ENCODE data around the gene KNTC1. TPM values are rescaled to one million over a fixed set of nuclear protein-coding genes. Genes with fewer than 3 reads are reported as not detected.
A peak's percentile ranks its signal among the peaks of the same experiment; 100 is the strongest.
"Not testable (repeated sequence)": the region's sequence is repeated elsewhere in the genome, so short reads cannot be mapped to it uniquely, and the experiment has no call there.

Gene KNTC1
- total RNA-seq, 1 experiment from 2014 or later = 71.3 TPM

DNA sequence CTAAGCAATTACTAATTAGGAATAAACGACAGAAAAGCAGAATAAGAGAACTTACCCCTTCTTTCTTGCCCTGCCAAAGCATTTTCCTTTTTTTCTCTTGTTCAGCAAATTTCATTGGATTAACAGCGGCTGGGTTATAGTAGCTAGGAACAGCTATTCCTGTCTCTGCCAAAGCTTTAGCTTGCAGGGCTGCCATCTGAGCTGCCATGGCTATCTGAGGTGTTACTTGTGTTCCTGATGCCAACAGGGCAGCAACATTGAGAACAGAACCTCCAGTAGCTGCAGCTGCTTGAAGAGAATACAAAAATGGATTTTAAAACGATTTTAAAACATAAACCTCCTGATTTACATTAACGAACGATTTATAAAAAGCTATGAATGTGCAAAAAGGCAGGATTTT, 18.9 kb upstream of the KNTC1 start:
- H3K4me2 ChIP-seq (ENCODE audit: insufficient read depth, insufficient read length, low read length) = no peak overlapping the region
- Mint-ChIP-seq H3K36me3 (ENCODE audit: insufficient read depth in 1 of 3, low read depth in 3 of 3) (peaks cover 58 to 90% (median 82%) of the 10 kb centered on the region in 3 experiments; a peak in 6 of 7 replicates), H3K4me3 (no peak overlapping the region), H3K9me3 (no peaks in the 10 kb centered on the region), H3K27ac (peak overlapping the region in 1 of 3 experiments; percentile 59; a peak in 1 of 7 replicates), H3K27me3 (ENCODE audit: low read depth) (no peaks in the 10 kb centered on the region), H3K4me1 (no peaks in the 10 kb centered on the region)
- no peak for TF ChIP-seq CTCF (conservative IDR thresholded peaks at IDR 0.05)
- H2BK20ac ChIP-seq (ENCODE audit: low read depth, low read length, poor library complexity, severe bottlenecking) = no peak overlapping the region
- H3K9me3 ChIP-seq (ENCODE audit: control insufficient read depth, low read depth, low read length) = no peaks in the 10 kb centered on the region
- H4K5ac ChIP-seq (ENCODE audit: insufficient read length, low read depth, low read length) = no peak overlapping the region
- H2AK5ac ChIP-seq (ENCODE audit: insufficient read length, low read length) = no peak overlapping the region
- H2BK120ac ChIP-seq (ENCODE audit: low read depth, low read length, poor library complexity, severe bottlenecking) = no peak overlapping the region
- no peak overlapping the region for H3T11ph ChIP-seq (ENCODE audit: low read length)
- no peaks in the 10 kb centered on the region for H3K27me3 ChIP-seq (ENCODE audit: insufficient read depth, low read length)
- no peak overlapping the region for H3K9ac ChIP-seq (ENCODE audit: extremely low read depth, insufficient read length, low read length)
- no CpG with 5 or more reads among the region's 5 CpGs for WGBS (ENCODE audit: extremely low coverage, insufficient read length, low lambda C conversion rate)
- no peak overlapping the region for H2AFZ ChIP-seq (ENCODE audit: low read length)
- H2BK15ac ChIP-seq (ENCODE audit: low read depth, low read length) = no peak overlapping the region
- no peak for DNase-seq
- no peak overlapping the region for H3K27ac ChIP-seq (ENCODE audit: insufficient read length, low read depth, low read length)
- H3K18ac ChIP-seq (ENCODE audit: insufficient read length, low read depth, low read length) = no peak overlapping the region
- H4K20me1 ChIP-seq (ENCODE audit: control insufficient read depth, insufficient read depth, insufficient read length) = no peaks in the 10 kb centered on the region
- no peaks in the 10 kb centered on the region for H3K79me2 ChIP-seq (ENCODE audit: insufficient read depth, low read length)
- no peaks in the 10 kb centered on the region for H3K4me1 ChIP-seq (ENCODE audit: insufficient read depth, low read length)
- H3K23ac ChIP-seq (ENCODE audit: insufficient read length, low read depth, low read length) = no peak overlapping the region
- no peaks in the 10 kb centered on the region for H3K23me2 ChIP-seq (ENCODE audit: insufficient read length, low read depth, low read length, poor library complexity, severe bottlenecking)
- H3K14ac ChIP-seq (ENCODE audit: insufficient read depth, low read length) = no peak overlapping the region
- no peak overlapping the region for H3K56ac ChIP-seq (ENCODE audit: insufficient read length, low read depth, low read length)
- H3K4ac ChIP-seq (ENCODE audit: low read depth, low read length) = no peak overlapping the region
- no peak overlapping the region for H4K91ac ChIP-seq (ENCODE audit: insufficient read length, low read depth, low read length)
- H2BK5ac ChIP-seq (ENCODE audit: insufficient read length, low read length) = no peak overlapping the region
- no peak overlapping the region for H4K8ac ChIP-seq (replicated peaks; ENCODE audit: insufficient read length, low read depth, low read length)
- no peak overlapping the region for H2BK12ac ChIP-seq (ENCODE audit: insufficient read length, low read depth, low read length)
- no peaks in the 10 kb centered on the region for H3K79me1 ChIP-seq (ENCODE audit: insufficient read depth, low read depth, low read length, poor library complexity, severe bottlenecking)

GRCh38 chr12:122513028-122513427, 14.0 kb upstream of the KNTC1 start:
- not testable (repeated sequence) for H3K79me1 ChIP-seq (ENCODE audit: insufficient read depth, low read depth, low read length, poor library complexity, severe bottlenecking); DNase-seq; H3K14ac ChIP-seq (ENCODE audit: insufficient read depth, low read length); H3K23ac ChIP-seq (ENCODE audit: insufficient read length, low read depth, low read length); H3K9me3 Mint-ChIP-seq; H4K91ac ChIP-seq (ENCODE audit: insufficient read length, low read depth, low read length); H2BK20ac ChIP-seq (ENCODE audit: low read depth, low read length, poor library complexity, severe bottlenecking); H3K79me2 ChIP-seq (ENCODE audit: insufficient read depth, low read length); H3K9me3 ChIP-seq (ENCODE audit: control insufficient read depth, low read depth, low read length); H3K27me3 ChIP-seq (ENCODE audit: insufficient read depth, low read length); H2AK5ac ChIP-seq (ENCODE audit: insufficient read length, low read length); H4K5ac ChIP-seq (ENCODE audit: insufficient read length, low read depth, low read length); H3K56ac ChIP-seq (ENCODE audit: insufficient read length, low read depth, low read length); H2BK12ac ChIP-seq (ENCODE audit: insufficient read length, low read depth, low read length); H2BK5ac ChIP-seq (ENCODE audit: insufficient read length, low read length); H3K27ac ChIP-seq (ENCODE audit: insufficient read length, low read depth, low read length); H2AFZ ChIP-seq (ENCODE audit: low read length); H2BK15ac ChIP-seq (ENCODE audit: low read depth, low read length); H4K20me1 ChIP-seq (ENCODE audit: control insufficient read depth, insufficient read depth, insufficient read length); H3T11ph ChIP-seq (ENCODE audit: low read length); H3K9ac ChIP-seq (ENCODE audit: extremely low read depth, insufficient read length, low read length); H3K4me3 Mint-ChIP-seq; H3K4me1 Mint-ChIP-seq; H2BK120ac ChIP-seq (ENCODE audit: low read depth, low read length, poor library complexity, severe bottlenecking); H3K27ac Mint-ChIP-seq; H3K4me2 ChIP-seq (ENCODE audit: insufficient read depth, insufficient read length, low read length); H3K27me3 Mint-ChIP-seq (ENCODE audit: low read depth); H3K4me1 ChIP-seq (ENCODE audit: insufficient read depth, low read length); H3K18ac ChIP-seq (ENCODE audit: insufficient read length, low read depth, low read length); H3K23me2 ChIP-seq (ENCODE audit: insufficient read length, low read depth, low read length, poor library complexity, severe bottlenecking); H4K8ac ChIP-seq (replicated peaks; ENCODE audit: insufficient read length, low read depth, low read length); H3K4ac ChIP-seq (ENCODE audit: low read depth, low read length)
- peaks cover 72 to 98% (median 93%) of the 10 kb centered on the region in 3 experiments; a peak in 6 of 7 replicates for H3K36me3 Mint-ChIP-seq (ENCODE audit: insufficient read depth in 1 of 3, low read depth in 3 of 3)
- WGBS (ENCODE audit: extremely low coverage, insufficient read length, low lambda C conversion rate) = no CpG with 5 or more reads among the region's 3 CpGs

Measured in H9 (cell line).